K562 (cell line): ENCODE measurements around the gene PCMTD2. TPM values are rescaled to one million over a fixed set of nuclear protein-coding genes. Genes with fewer than 3 reads are reported as not detected.

Source experiments
- ATAC-seq: fragments of 200-7000 bp; cut with Tn5 transposase; 3 replicates; pipeline ENCODE4 v1.9.1; 2020; ENCODE audit warnings: moderate library complexity
- BruUV-seq: library from RNA; stranded (reverse); fragments of 400-500 nt; replicated peaks from 2 replicates; lab custom pipeline; 2021; lab: Mats Ljungman, UMichigan
- CTCF ChIA-PET: fragments of 300-600 bp; formaldehyde crosslinking; extraction: SDS; loops from one replicate; lab custom pipeline; 2021; ENCODE audit warnings: low intra/inter-chr PET ratio; lab: Yijun Ruan, JAX
- POLR2A ChIA-PET: fragments of 300-600, 350-650 bp; sonication (Branson Sonifier 250); formaldehyde crosslinking; extraction: SDS; loops from one replicate; lab custom pipeline; 2021; ENCODE audit warnings: antibody characterized with exemption, inconsistent platforms; lab: Yijun Ruan, JAX
- DNase-seq, 4 experiments: peaks; one replicate each; pipeline versions ENCODE4 v3.0.0 to v3.0.0-alpha.2; 2011 to 2018; ENCODE audit warnings: low spot score in 3 of 4, mixed read lengths in 3 of 4; ENCODE audit errors: extremely low read depth in 1 of 4
- FAIRE-seq: peaks from 2 replicates; lab custom pipeline; 2011; peaks lifted over from hg19 to GRCh38; lab: Jason Lieb, UNC
- H2AFZ ChIP-seq: 2 replicates; pipeline ENCODE4 v1.6.0; 2011; ENCODE audit warnings: low read depth, low read length, control low read depth, inconsistent platforms
- H3K27ac ChIP-seq: fragments of 200-600 bp; 3 replicates; pipeline ENCODE4 v1.8.0; 2011; ENCODE audit warnings: low read depth, mild to moderate bottlenecking, control low read depth, inconsistent platforms, low read length, moderate library complexity, mixed read lengths; ENCODE audit errors: extremely low read depth
- H3K27me3 ChIP-seq, 2 experiments: fragments of 300-600 bp in 1 of 2; 2 replicates in 1 of 2; 3 replicates in 1 of 2; pipeline versions ENCODE4 v1.6.0 to v1.8.0; 2011; ENCODE audit warnings: inconsistent platforms in 2 of 2, low read length in 2 of 2, mild to moderate bottlenecking in 1 of 2, mixed read lengths in 1 of 2, moderate library complexity in 1 of 2; ENCODE audit not compliant: control insufficient read depth in 2 of 2, insufficient read depth in 2 of 2
- H3K36me3 ChIP-seq: fragments of 300-600 bp; 3 replicates; pipeline ENCODE4 v1.8.0; 2011; ENCODE audit warnings: mild to moderate bottlenecking, low read length, inconsistent platforms; ENCODE audit not compliant: control insufficient read depth, insufficient read depth
- H3K4me1 ChIP-seq, 2 experiments: fragments of 200-600 bp in 1 of 2; replicated peaks in 1 of 2; 2 replicates in 1 of 2; 3 replicates in 1 of 2; pipeline versions ENCODE4 v1.5.1 to v1.8.0; 2011; ENCODE audit warnings: inconsistent platforms in 2 of 2, low read length in 2 of 2, mild to moderate bottlenecking in 1 of 2, mixed read lengths in 1 of 2, moderate library complexity in 1 of 2; ENCODE audit not compliant: control insufficient read depth in 2 of 2, insufficient read depth in 2 of 2
- H3K4me2 ChIP-seq: 2 replicates; pipeline ENCODE4 v1.6.1; 2011; ENCODE audit warnings: low read length, control low read depth, inconsistent platforms, mixed read lengths; ENCODE audit not compliant: insufficient read depth
- H3K4me3 ChIP-seq: fragments of 200-600 bp; sonication (generic), shearing (Covaris generic); 2 replicates; pipeline ENCODE4 v1.5.1; 2016; ENCODE audit warnings: control low read depth, inconsistent platforms
- H3K79me2 ChIP-seq: fragments of 200-600 bp; 3 replicates; pipeline ENCODE4 v1.8.0; 2011; ENCODE audit warnings: low read length, inconsistent platforms; ENCODE audit not compliant: control insufficient read depth, insufficient read depth
- H3K9ac ChIP-seq, 2 experiments: 2 replicates each; pipeline versions ENCODE4 v1.6.0 to v1.6.1; 2011; ENCODE audit warnings: low read depth in 2 of 2, low read length in 2 of 2, control low read depth in 1 of 2, inconsistent platforms in 1 of 2, mild to moderate bottlenecking in 1 of 2, mixed read lengths in 1 of 2; ENCODE audit not compliant: insufficient read depth in 1 of 2
- H3K9me1 ChIP-seq: one replicate; pipeline ENCODE4 v1.6.0; 2011; ENCODE audit warnings: inconsistent platforms, mild to moderate bottlenecking, low read length, moderate library complexity; ENCODE audit not compliant: control insufficient read depth, insufficient read depth
- H3K9me3 ChIP-seq: replicated peaks from 2 replicates; pipeline ENCODE4 v1.5.1; 2011; ENCODE audit warnings: low read depth, low read length, inconsistent platforms; ENCODE audit not compliant: control insufficient read depth, insufficient read depth
- H4K20me1 ChIP-seq: replicated peaks from 2 replicates; pipeline ENCODE4 v1.6.1; 2011; ENCODE audit warnings: low read length, inconsistent platforms, mixed read lengths; ENCODE audit not compliant: control insufficient read depth, insufficient read depth
- CBX5 ChIP-seq: IDR thresholded peaks from 2 replicates; pipeline ENCODE4 v1.6.1; 2014; ENCODE audit warnings: low read depth, borderline replicate concordance
- CXXC5 ChIP-seq: fragments of 250-450 bp; sonication (Bioruptor Pico); IDR thresholded peaks from 2 replicates; pipeline ENCODE4 v1.8.0; 2022; ENCODE audit warnings: inconsistent platforms, mild to moderate bottlenecking, moderate library complexity
- MXI1 ChIP-seq: IDR thresholded peaks from 2 replicates; pipeline ENCODE4 v1.6.1; 2011; ENCODE audit warnings: low read depth, mild to moderate bottlenecking, improper control_type of control experiment, low read length
- POLR2B ChIP-seq: fragments of 450-650 bp; IDR thresholded peaks from 2 replicates; pipeline ENCODE4 v1.6.1; 2018; ENCODE audit warnings: low read depth; ENCODE audit not compliant: partially characterized antibody
- ZNF408 ChIP-seq: fragments of 250-450 bp; sonication (Bioruptor Pico); IDR thresholded peaks from 2 replicates; pipeline ENCODE4 v1.4.0; 2020; ENCODE audit warnings: low read depth, mild to moderate bottlenecking, moderate library complexity
- WGBS: fragments of 100-300 bp; shearing (Covaris generic); methylation state at CpG from one replicate; pipeline ENCODE4 v1.1.6; 2016; ENCODE audit warnings: low coverage, mixed read lengths; ENCODE audit not compliant: insufficient coverage; ENCODE audit errors: missing lambda C conversion rate; 5-methylcytosine and 5-hydroxymethylcytosine counted together
- in situ Hi-C: fragments of 300-500 bp; cut with MboI; formaldehyde crosslinking; loops from 4 replicates; pipeline ENCODE4 v1.15.0; 2018; ENCODE audit warnings: inconsistent platforms, mixed read lengths
- intact Hi-C: fragments of 100-400 bp; cut with micrococcal nuclease; formaldehyde crosslinking; loops from 2 replicates; pipeline ENCODE4 v1.14.2; 2022
- polyA plus RNA-seq, 8 experiments: library from polyadenylated mRNA; depleted of rRNA in 4 of 8; stranded (reverse) in 5 of 8; unstranded in 3 of 8; fragments of >200 nt; fragmentation: Nextera tagmentation in 2 of 8; fragmentation: Illumina TruSeq in 1 of 8; extraction: Ambion mirVana in 2 of 8; extraction: Trizol in 1 of 8; gene quantifications; 2 replicates each; pipeline versions ENCODE4 v1.2.1 to v1.2.3, GENCODE V29; 2011 to 2014; ENCODE audit warnings: inconsistent platforms in 1 of 8, missing spikeins in 1 of 8
- total RNA-seq, 7 experiments: library from RNA; depleted of rRNA in 6 of 7; stranded (reverse); fragments of >200 nt in 6 of 7; fragmentation: Illumina TruSeq in 2 of 7; extraction: Trizol in 2 of 7; gene quantifications; 2 replicates each; pipeline versions ENCODE4 v1.2.1 to v1.2.3, GENCODE V29; 2011 to 2021; ENCODE audit warnings: low replicate concordance in 1 of 7

PCMTD2 gene
- total and polyA plus RNA-seq, 9 of the 15 experiments (the other 6 are each of a cell fraction or from before 2014, with no cell fraction given): 11.3 to 49.3 (median 28.4) TPM

- Histone ChIP-seq H3K9me1 (peaks cover 3% of the 10 kb centered on the region), H3K79me2 (no peaks in the 10 kb centered on the region), H2AFZ (no peak overlapping the region), H3K9ac (no peak overlapping the region)
- POLR2A ChIA-PET: interaction anchor here (1.5 to 1.6 kb wide), 2 partner anchors 11 to 17 kb away, joined by 4 read pairs; no protein-coding TSS in a partner anchor
- CTCF ChIA-PET: no interaction called here
- in situ Hi-C loops: no loop called here
- BruUV-seq: no TSS peak
- intact Hi-C loops: no loop called here
- TF ChIP-seq MXI1: no peak
- TF ChIP-seq CXXC5: 0 out of 2 replicates have a peak, but pooled peaks have one; percentile 19
- TF ChIP-seq, all 486 proteins: peak for 1
- whole genome bisulfite sequencing: 15% methylated on average over 5 of the region's 5 CpGs
- no peaks in the 10 kb centered on the region for H3K36me3 ChIP-seq
- no peak for DNase-seq
- H4K20me1 ChIP-seq: peaks cover 3% of the 10 kb centered on the region; the same call in 1 of the 2 replicates
- ATAC-seq: no peak
- H3K27me3 ChIP-seq: peaks cover 3 to 27% of the 10 kb centered on the region in 2 experiments; a peak in 3 of 5 replicates
- no peaks in the 10 kb centered on the region for H3K9me3 ChIP-seq
- H3K4me3 ChIP-seq: no peak overlapping the region
- H3K4me1 ChIP-seq: peaks cover 55 to 80% of the 10 kb centered on the region in 2 experiments; a peak in 4 of 5 replicates
- H3K27ac ChIP-seq: no peak overlapping the region
- FAIRE-seq: no peak
- H3K4me2 ChIP-seq: no peak overlapping the region
These were observed 33.2 kb upstream of the PCMTD2 start for GRCh38 chr20:64222291-64222735.

GRCh38 chr20:64222851-64223525 lies 32.6 kb upstream of the PCMTD2 start:
- H3K9me3 ChIP-seq: no peaks in the 10 kb centered on the region
- in situ Hi-C loops: no loop called here
- ChIA-PET CTCF (no interaction called here), POLR2A (interaction anchor here (0.6 to 1.6 kb wide), 6 partner anchors 11 to 506 kb away, joined by 3 to 5 read pairs (median 4); no protein-coding TSS in a partner anchor)
- H3K4me2 ChIP-seq: no peak overlapping the region
- peaks cover 4 to 34% of the 10 kb centered on the region in 2 experiments; a peak in 3 of 5 replicates for H3K27me3 ChIP-seq
- no peaks in the 10 kb centered on the region for H3K36me3 ChIP-seq
- no TSS peak for BruUV-seq
- FAIRE-seq (no peak), DNase-seq (no peak), ATAC-seq (no peak)
- H3K27ac ChIP-seq: no peak overlapping the region
- intact Hi-C loops: no loop called here
- no peaks in the 10 kb centered on the region for H3K79me2 ChIP-seq
- H3K4me1 ChIP-seq: peaks cover 49 to 74% of the 10 kb centered on the region in 2 experiments; a peak in 4 of 5 replicates
- H2AFZ ChIP-seq: no peak overlapping the region
- H3K4me3 ChIP-seq: no peak overlapping the region
- WGBS: 62% methylated on average over 16 of the region's 20 CpGs
- peaks cover 3% of the 10 kb centered on the region for H3K9me1 ChIP-seq
- H3K9ac ChIP-seq: 0 out of 4 replicates have a peak overlapping the region, but pooled peaks of 1 of the 2 experiments have one; percentile 37
- H4K20me1 ChIP-seq: peaks cover 3% of the 10 kb centered on the region; the same call in 1 of the 2 replicates
- no peak for TF ChIP-seq POLR2B
- no peak for TF ChIP-seq CBX5
- no peak for TF ChIP-seq ZNF408 (CRISPR knock-in tag)
